A549 (cell line): ENCODE results near the gene MMP17. TPM values are rescaled to one million over a fixed set of nuclear protein-coding genes. Genes with fewer than 3 reads are reported as not detected.

ENCODE experiments used
- ATAC-seq, 2 experiments: fragments of 200-7000 bp in 1 of 2; fragments of >200 bp in 1 of 2; cut with Nextera tagmentation in 1 of 2; cut with Tn5 transposase in 1 of 2; 3 replicates each; pipeline versions ENCODE4 v1.8.0 to v1.9.1; 2018 to 2020; ENCODE audit warnings: mild to moderate bottlenecking in 1 of 2, moderate library complexity in 1 of 2
- CTCF ChIA-PET: fragments of 300-600 bp; sonication (Branson Sonifier 250); formaldehyde crosslinking; extraction: SDS; loops from one replicate; lab custom pipeline; 2021; ENCODE audit warnings: antibody characterized with exemption, inconsistent platforms; lab: Yijun Ruan, JAX
- POLR2A ChIA-PET: fragments of 350-600 bp; formaldehyde crosslinking; extraction: SDS; loops from one replicate; lab custom pipeline; 2021; ENCODE audit warnings: antibody characterized with exemption, inconsistent platforms; lab: Yijun Ruan, JAX
- DNase-seq, 2 experiments: peaks; one replicate each; pipeline versions ENCODE4 v3.0.0 to v3.0.0-alpha.2; 2011 to 2016; ENCODE audit warnings: low read depth in 1 of 2, low spot score in 1 of 2
- FAIRE-seq: peaks from 2 replicates; lab custom pipeline; 2011; peaks lifted over from hg19 to GRCh38; lab: Jason Lieb, UNC
- H3K27ac ChIP-seq, 2 experiments: fragments of >200 bp; sonication (Bioruptor Twin); formaldehyde crosslinking; 3 replicates each; pipeline ENCODE4 v1.5.1; 2016 to 2017
- H3K4me1 ChIP-seq: fragments of >200 bp; sonication (Bioruptor Twin); formaldehyde crosslinking; 3 replicates; pipeline ENCODE4 v1.6.1; 2016
- H3K4me2 ChIP-seq: fragments of >200 bp; sonication (Bioruptor Twin); formaldehyde crosslinking; 3 replicates; pipeline ENCODE4 v1.6.1; 2016
- H3K4me3 ChIP-seq: fragments of >200 bp; sonication (Bioruptor Twin); formaldehyde crosslinking; 3 replicates; pipeline ENCODE4 v1.5.1; 2016
- H3K9me3 ChIP-seq: fragments of >200 bp; sonication (Bioruptor Twin); formaldehyde crosslinking; 3 replicates; pipeline ENCODE4 v1.6.1; 2016
- CHD4 ChIP-seq: fragments of 200-600 bp; sonication (generic); IDR thresholded peaks from 2 replicates; pipeline ENCODE4 v1.6.1; 2016; ENCODE audit warnings: antibody characterized with exemption, mild to moderate bottlenecking, borderline replicate concordance
- EHF ChIP-seq: fragments of 250-450 bp; sonication (Bioruptor Pico); IDR thresholded peaks from 2 replicates; pipeline ENCODE4 v1.5.0; 2020; ENCODE audit warnings: mild to moderate bottlenecking
- FOSB ChIP-seq: fragments of 250-450 bp; sonication (Bioruptor Pico); IDR thresholded peaks from 2 replicates; pipeline ENCODE4 v1.5.0; 2020; ENCODE audit warnings: mild to moderate bottlenecking, moderate library complexity
- HDAC2 ChIP-seq: fragments of 200-600 bp; sonication (generic); IDR thresholded peaks from 2 replicates; pipeline ENCODE4 v1.6.1; 2016
- HEYL ChIP-seq: fragments of 250-450 bp; sonication (Bioruptor Pico); IDR thresholded peaks from 2 replicates; pipeline ENCODE4 v1.8.0; 2021; ENCODE audit warnings: mild to moderate bottlenecking, moderate library complexity
- JUN ChIP-seq, 2 experiments: fragments of >200 bp; sonication (Bioruptor Twin); formaldehyde crosslinking; IDR thresholded peaks; 2 replicates in 1 of 2; 3 replicates in 1 of 2; pipeline ENCODE4 v1.6.1; 2016 to 2017
- JUNB ChIP-seq: fragments of >200 bp; sonication (Bioruptor Twin); formaldehyde crosslinking; IDR thresholded peaks from 2 replicates; pipeline ENCODE4 v1.6.1; 2016
- KDM1A ChIP-seq: fragments of 200-600 bp; sonication (generic); IDR thresholded peaks from 2 replicates; pipeline ENCODE4 v1.6.1; 2016; ENCODE audit warnings: low read depth, mild to moderate bottlenecking
- KDM5A ChIP-seq: fragments of 200-600 bp; sonication (generic); IDR thresholded peaks from 2 replicates; pipeline ENCODE4 v1.6.1; 2016; ENCODE audit warnings: antibody characterized with exemption, mild to moderate bottlenecking
- MYC ChIP-seq: IDR thresholded peaks from 2 replicates; pipeline ENCODE4 v1.6.1; 2012; ENCODE audit warnings: mild to moderate bottlenecking, inconsistent platforms, low read length, improper control_type of control experiment, borderline replicate concordance
- PHF8 ChIP-seq: fragments of 200-600 bp; sonication (generic); IDR thresholded peaks from 2 replicates; pipeline ENCODE4 v1.6.1; 2016; ENCODE audit warnings: low read depth, mild to moderate bottlenecking, antibody characterized with exemption, moderate library complexity, borderline replicate concordance
- RCOR1 ChIP-seq: fragments of 150-350 bp; IDR thresholded peaks from 2 replicates; pipeline ENCODE4 v1.6.1; 2014; ENCODE audit warnings: antibody characterized with exemption, low read length, low read depth
- SREBF2 ChIP-seq: fragments of 450-650 bp; IDR thresholded peaks from 2 replicates; pipeline ENCODE4 v1.6.1; 2014; ENCODE audit warnings: mild to moderate bottlenecking, moderate library complexity
- TP53 ChIP-seq: fragments of 250-450 bp; sonication (Bioruptor Pico); IDR thresholded peaks from 2 replicates; pipeline ENCODE4 v1.5.0; 2021; ENCODE audit warnings: mild to moderate bottlenecking, moderate library complexity
- ZC3H11A ChIP-seq: fragments of 450-650 bp; IDR thresholded peaks from 2 replicates; pipeline ENCODE4 v1.6.1; 2014; ENCODE audit warnings: antibody characterized with exemption, mild to moderate bottlenecking
- ZNF302 ChIP-seq: fragments of 250-450 bp; sonication (Bioruptor Pico); IDR thresholded peaks from 2 replicates; pipeline ENCODE4 v1.9.0; 2021; ENCODE audit warnings: inconsistent platforms, mild to moderate bottlenecking, moderate library complexity
- WGBS: methylation state at CpG from one replicate; pipeline ENCODE4 v1.1.6; 2017; ENCODE audit errors: missing lambda C conversion rate; 5-methylcytosine and 5-hydroxymethylcytosine counted together
- polyA plus RNA-seq, 4 experiments: library from polyadenylated mRNA; depleted of rRNA in 3 of 4; stranded (reverse); fragments of >200 nt; fragmentation: RNase III in 1 of 4; extraction: RNeasy Plus Mini Kit Qiagen cat#74134 plus additional on column Dnase treatment in 1 of 4; gene quantifications; 2 replicates in 3 of 4; 3 replicates in 1 of 4; pipeline ENCODE4 v1.2.3, GENCODE V29; 2011 to 2017
- TF ChIP-seq, protein P1 (sequence below): fragments of >200 bp; sonication (Bioruptor Twin); formaldehyde crosslinking; IDR thresholded peaks from 2 replicates; pipeline ENCODE4 v1.6.1; 2016
- TF ChIP-seq, protein P2 (sequence below): fragments of 150-350 bp; IDR thresholded peaks from 2 replicates; pipeline ENCODE4 v1.6.1; 2014; ENCODE audit warnings: low read depth, mild to moderate bottlenecking, low read length
- TF ChIP-seq, protein P3 (sequence below): IDR thresholded peaks from 2 replicates; pipeline ENCODE4 v1.6.1; 2012
- TF ChIP-seq, protein P4 (sequence below): fragments of 450-650 bp; IDR thresholded peaks from 2 replicates; pipeline ENCODE4 v1.6.1; 2014; ENCODE audit warnings: antibody characterized with exemption
- TF ChIP-seq, protein P5 (sequence below): fragments of >200 bp; sonication (Bioruptor Twin); formaldehyde crosslinking; IDR thresholded peaks from 3 replicates; pipeline ENCODE4 v1.5.1; 2016

Gene MMP17
- polyA plus RNA-seq, 2 of the 4 experiments (the other 2 are of a cell fraction), result 6.2 to 7.9 TPM

DNA sequence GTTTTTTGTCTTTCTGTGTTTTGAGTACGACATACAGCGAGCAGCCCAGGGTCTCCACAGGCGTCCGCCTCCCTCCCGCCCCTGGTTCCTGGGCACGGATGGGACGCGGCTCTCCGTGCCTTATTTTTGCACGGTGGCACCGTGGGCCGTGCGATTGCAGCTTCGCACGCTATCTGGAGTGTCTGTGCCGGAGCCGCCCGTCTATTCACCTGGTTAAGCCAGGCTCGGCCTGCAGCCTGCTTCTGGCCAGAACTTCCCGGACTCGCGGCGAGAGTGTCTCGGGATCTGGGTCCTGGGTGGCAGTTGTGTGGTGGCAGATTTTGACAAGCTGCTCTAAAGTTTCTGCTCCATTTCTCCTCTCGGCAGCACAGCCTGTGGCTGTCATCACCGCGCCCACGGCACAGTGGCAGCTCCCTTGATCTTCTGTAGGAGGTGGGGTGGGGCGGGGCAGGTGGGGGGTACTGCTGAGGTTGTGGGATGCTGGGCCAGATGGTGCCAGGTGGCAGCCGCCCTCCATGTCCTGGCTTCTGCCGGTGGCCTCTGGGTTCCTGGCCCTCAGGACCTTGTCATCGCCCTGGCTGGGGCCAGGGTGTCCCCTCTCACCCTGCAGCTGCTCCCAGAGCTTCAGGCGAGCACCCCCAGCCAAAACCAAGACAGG is 2.9 kb downstream of the MMP17 start:
- 6% methylated on average over 31 of the region's 33 CpGs for WGBS
- ChIA-PET POLR2A (interaction anchor here (0.6 kb wide), 1 partner anchor 868 kb away, joined by 5 read pairs; no protein-coding TSS in a partner anchor), CTCF (interaction anchor here (0.6 to 4.6 kb wide), 18 partner anchors 14 to 914 kb away, joined by 3 to 61 read pairs (median 4); partner anchors contain the start of gene EP400)
- TF ChIP-seq TP53 (CRISPR knock-in tag) (no peak), ZNF302 (CRISPR knock-in tag) (no peak), PHF8 (no peak), MYC (no peak), FOSB (CRISPR knock-in tag) (no peak)
- TF ChIP-seq, protein P1, sequence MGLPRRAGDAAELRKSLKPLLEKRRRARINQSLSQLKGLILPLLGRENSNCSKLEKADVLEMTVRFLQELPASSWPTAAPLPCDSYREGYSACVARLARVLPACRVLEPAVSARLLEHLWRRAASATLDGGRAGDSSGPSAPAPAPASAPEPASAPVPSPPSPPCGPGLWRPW, result no peak
- TF ChIP-seq, protein P2, sequence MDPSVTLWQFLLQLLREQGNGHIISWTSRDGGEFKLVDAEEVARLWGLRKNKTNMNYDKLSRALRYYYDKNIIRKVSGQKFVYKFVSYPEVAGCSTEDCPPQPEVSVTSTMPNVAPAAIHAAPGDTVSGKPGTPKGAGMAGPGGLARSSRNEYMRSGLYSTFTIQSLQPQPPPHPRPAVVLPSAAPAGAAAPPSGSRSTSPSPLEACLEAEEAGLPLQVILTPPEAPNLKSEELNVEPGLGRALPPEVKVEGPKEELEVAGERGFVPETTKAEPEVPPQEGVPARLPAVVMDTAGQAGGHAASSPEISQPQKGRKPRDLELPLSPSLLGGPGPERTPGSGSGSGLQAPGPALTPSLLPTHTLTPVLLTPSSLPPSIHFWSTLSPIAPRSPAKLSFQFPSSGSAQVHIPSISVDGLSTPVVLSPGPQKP, result no peak
- TF ChIP-seq, protein P3, sequence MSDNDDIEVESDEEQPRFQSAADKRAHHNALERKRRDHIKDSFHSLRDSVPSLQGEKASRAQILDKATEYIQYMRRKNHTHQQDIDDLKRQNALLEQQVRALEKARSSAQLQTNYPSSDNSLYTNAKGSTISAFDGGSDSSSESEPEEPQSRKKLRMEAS, result peak; percentile 7; the same call in 1 of the 2 replicates
- H3K27ac ChIP-seq, result peak overlapping the region; percentile 89 to 91
- DNase-seq (peak in 1 of 2 experiments; percentile 63), ATAC-seq (peak; percentile 12 to 25), FAIRE-seq (no peak)
- H3K4me3 ChIP-seq, result peak overlapping the region; percentile 91
- no peaks in the 10 kb centered on the region for H3K9me3 ChIP-seq
- peak overlapping the region; percentile 95 for H3K4me2 ChIP-seq
- peaks cover 31% of the 10 kb centered on the region for H3K4me1 ChIP-seq

DNA sequence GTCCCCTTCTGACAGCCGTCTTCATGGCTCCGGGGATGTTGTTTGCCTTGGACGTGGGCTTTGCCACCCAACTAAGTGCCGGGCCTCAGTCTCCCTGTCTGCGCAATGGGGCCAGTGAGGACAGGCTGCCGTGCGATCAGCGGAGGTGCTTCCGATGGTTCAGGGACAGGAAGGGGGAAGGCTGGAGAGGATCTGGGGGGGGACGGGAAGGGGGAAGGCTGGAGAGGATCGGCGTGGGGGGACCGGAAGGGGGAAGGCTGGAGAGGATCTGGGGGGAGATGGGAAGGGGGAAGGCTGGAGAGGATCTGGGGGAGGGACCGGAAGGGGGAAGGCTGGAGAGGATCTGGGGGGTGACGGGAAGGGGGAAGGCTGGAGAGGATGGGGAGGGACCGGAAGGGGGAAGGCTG is 3.4 kb downstream of the MMP17 start:
- CTCF ChIA-PET, result interaction anchor here (1.2 to 4.6 kb wide), 5 partner anchors 14 to 729 kb away, joined by 3 to 61 read pairs (median 7); no protein-coding TSS in a partner anchor
- WGBS, result 0% methylated on average over 3 of the region's 16 CpGs
- ATAC-seq (no peak), FAIRE-seq (no peak)
- peaks cover 31% of the 10 kb centered on the region for H3K4me1 ChIP-seq
- peak overlapping the region; percentile 89 to 91 for H3K27ac ChIP-seq
- H3K4me3 ChIP-seq, result peak overlapping the region; percentile 91
- H3K4me2 ChIP-seq, result peak overlapping the region; percentile 95
- no peaks in the 10 kb centered on the region for H3K9me3 ChIP-seq
- TF ChIP-seq ZNF302 (CRISPR knock-in tag), result no peak
- peak; percentile 91 for TF ChIP-seq KDM1A
- no peak for TF ChIP-seq TP53 (CRISPR knock-in tag)
- 0 out of 2 replicates have a peak, but pooled peaks have one; percentile 33 for TF ChIP-seq HEYL (CRISPR knock-in tag)
- TF ChIP-seq RCOR1, result peak; percentile 81; the same call in 1 of the 2 replicates
- TF ChIP-seq, protein P4, sequence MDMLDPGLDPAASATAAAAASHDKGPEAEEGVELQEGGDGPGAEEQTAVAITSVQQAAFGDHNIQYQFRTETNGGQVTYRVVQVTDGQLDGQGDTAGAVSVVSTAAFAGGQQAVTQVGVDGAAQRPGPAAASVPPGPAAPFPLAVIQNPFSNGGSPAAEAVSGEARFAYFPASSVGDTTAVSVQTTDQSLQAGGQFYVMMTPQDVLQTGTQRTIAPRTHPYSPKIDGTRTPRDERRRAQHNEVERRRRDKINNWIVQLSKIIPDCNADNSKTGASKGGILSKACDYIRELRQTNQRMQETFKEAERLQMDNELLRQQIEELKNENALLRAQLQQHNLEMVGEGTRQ, result no peak
- no peak for TF ChIP-seq JUNB
- TF ChIP-seq HDAC2, result peak; percentile 81
- TF ChIP-seq, all 56 proteins: peak for 4
- DNase-seq, result peak in 1 of 2 experiments; percentile 83
- POLR2A ChIA-PET, result no interaction called here

DNA sequence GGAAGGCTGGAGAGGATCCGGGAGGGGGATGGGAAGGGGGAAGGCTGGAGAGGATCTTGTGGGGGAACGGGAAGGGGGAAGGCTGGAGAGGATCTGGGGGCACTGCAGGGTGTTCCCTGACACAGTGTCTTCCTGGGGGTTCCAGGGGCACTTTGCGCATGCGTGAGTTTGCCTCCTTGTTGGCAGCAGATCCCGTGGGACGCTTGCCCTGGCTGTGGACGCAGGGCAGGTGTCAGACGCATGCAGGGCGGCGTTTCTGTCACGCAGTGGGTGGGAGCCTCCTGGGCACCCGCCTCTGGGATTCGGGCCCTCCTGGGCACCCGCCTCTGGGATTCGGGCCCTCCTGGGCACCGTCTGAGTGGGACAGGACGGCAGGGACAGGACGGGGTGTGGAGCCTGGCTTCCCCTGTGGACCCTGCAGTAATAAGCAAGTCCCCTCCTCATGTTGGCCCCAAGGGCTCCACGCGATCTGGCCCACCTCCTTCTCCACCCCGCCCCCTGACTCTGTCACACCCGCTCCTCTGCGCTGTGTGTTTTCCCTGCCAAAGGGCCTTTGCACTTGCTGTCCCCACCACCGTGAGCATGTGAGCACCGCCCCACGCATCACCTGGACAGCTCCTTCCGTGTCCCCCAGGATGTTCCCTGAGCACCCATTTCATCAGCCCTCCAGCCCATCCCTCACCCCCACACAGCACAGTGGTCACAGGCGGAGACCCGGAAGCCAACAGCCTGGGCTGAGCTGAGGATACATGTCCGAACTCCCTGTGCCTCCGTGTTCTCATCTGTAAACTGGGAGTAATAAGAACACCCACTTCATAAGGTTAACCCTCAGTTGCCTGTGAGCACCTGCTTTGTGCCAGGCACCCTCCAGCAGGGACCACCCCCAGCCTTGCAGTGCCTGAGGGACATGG is 4.4 kb downstream of the MMP17 start:
- Histone ChIP-seq H3K4me3 (peak overlapping the region; percentile 91), H3K27ac (peak overlapping the region; percentile 89 to 91), H3K9me3 (no peaks in the 10 kb centered on the region), H3K4me1 (peaks cover 31% of the 10 kb centered on the region), H3K4me2 (peak overlapping the region; percentile 95)
- FAIRE-seq (no peak), ATAC-seq (peak; percentile 0 to 2; a peak in 2 of 6 replicates), DNase-seq (peak; percentile 83 to 84)
- TF ChIP-seq KDM5A (no peak), SREBF2 (no peak), JUN (IDR thresholded peaks at IDR 0.05) (peak in 1 of 2 experiments; percentile 45; a peak in 1 of 5 replicates), ZC3H11A (no peak), MYC (no peak), CHD4 (no peak), EHF (no peak)
- TF ChIP-seq, protein P4, result no peak
- TF ChIP-seq, protein P1, result no peak
- TF ChIP-seq, protein P3, result peak; percentile 12; the same call in 1 of the 2 replicates
- TF ChIP-seq, protein P5, sequence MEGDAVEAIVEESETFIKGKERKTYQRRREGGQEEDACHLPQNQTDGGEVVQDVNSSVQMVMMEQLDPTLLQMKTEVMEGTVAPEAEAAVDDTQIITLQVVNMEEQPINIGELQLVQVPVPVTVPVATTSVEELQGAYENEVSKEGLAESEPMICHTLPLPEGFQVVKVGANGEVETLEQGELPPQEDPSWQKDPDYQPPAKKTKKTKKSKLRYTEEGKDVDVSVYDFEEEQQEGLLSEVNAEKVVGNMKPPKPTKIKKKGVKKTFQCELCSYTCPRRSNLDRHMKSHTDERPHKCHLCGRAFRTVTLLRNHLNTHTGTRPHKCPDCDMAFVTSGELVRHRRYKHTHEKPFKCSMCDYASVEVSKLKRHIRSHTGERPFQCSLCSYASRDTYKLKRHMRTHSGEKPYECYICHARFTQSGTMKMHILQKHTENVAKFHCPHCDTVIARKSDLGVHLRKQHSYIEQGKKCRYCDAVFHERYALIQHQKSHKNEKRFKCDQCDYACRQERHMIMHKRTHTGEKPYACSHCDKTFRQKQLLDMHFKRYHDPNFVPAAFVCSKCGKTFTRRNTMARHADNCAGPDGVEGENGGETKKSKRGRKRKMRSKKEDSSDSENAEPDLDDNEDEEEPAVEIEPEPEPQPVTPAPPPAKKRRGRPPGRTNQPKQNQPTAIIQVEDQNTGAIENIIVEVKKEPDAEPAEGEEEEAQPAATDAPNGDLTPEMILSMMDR, result no peak
- ChIA-PET CTCF (interaction anchor here (0.6 to 1.6 kb wide), 5 partner anchors 12 to 729 kb away, joined by 3 read pairs; no protein-coding TSS in a partner anchor), POLR2A (no interaction called here)
- 25% methylated on average over 29 of the region's 31 CpGs for WGBS
